HG03460 (cell line): ENCODE measurements around the gene SLC35E2B.
A peak's percentile ranks its signal among the peaks of the same experiment; 100 is the strongest.
"Not testable (repeated sequence)": the region's sequence is repeated elsewhere in the genome, so short reads cannot be mapped to it uniquely, and the experiment has no call there.

Experiments
- ATAC-seq: cut with Tn5 transposase; IDR thresholded peaks from one replicate; pipeline ENCODE4 v1.9.1; 2021; ENCODE audit not compliant: unreplicated experiment

The SLC35E2B gene

DNA sequence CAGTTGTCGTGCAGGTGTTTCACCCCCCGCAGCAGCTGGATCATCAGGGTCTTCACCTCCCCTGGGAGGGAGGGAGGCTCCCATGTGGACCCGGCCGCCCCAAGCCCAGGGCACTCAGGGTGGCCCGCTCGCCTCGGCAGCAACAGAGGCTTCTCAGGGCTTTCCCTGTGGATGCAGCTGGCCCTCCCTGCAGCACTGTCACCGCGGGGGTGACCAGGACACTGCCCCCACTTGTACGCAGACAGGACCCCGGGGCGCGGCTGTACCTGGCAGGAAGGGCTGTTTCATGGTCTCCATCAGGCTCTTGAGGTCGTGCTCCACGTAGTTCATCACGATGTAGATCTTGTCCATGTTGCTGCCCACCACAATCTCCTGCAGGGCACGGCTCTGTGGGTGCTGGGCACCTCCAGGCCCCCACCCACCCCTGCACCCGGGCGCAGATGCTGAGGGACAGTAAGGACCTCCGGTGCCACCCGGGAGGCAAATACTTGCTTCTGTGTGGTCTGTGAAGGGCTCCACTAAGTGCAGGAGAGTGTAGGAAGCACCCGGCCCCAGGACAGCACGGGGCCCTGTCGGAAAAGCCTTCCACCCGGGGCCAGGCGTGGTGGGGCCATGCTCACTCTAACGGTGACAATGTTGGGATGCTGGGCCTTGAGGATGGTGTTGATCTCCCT is 11.8 kb upstream of the SLC35E2B start:
- ATAC-seq: not testable (repeated sequence)

DNA sequence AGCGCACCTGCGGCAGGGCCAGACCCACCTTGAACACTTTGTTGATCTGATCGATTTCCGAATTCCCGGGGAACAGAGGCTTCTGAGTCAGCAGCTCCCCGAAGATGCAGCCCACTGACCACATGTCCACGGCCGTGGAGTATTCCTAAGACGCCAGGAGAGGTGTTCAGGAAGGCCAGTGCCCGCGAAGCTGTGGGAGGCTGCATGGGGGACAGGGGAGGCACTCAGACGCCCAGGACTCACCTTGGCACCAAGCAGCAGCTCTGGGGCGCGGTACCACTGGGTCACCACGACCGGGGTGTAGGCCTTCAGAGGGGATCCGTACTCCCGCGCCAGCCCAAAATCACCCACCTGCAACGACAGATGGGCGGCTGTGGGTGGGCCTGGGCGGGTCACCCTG is 11.2 kb upstream of the SLC35E2B start:
- ATAC-seq: no peak

DNA sequence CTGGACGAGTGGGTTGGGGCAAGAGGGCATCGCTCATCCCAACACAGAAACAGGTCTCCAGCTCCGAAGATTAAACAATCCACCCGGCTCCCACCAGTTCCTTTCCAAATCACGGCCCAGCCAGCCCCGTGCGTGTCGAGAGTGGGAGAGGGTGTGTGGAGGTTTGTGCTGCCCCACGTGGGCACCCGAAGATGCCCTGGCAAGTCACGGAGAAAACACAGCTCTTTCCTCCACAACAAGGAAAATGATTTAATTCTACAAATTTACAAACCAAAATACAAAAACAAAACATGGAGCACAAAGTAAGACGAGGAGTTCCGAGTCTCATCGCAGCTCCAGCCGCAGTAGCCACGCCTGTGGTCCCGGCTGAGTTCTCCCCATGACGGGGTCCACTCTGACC is 9.9 kb upstream of the SLC35E2B start:
- ATAC-seq: not testable (repeated sequence)

DNA sequence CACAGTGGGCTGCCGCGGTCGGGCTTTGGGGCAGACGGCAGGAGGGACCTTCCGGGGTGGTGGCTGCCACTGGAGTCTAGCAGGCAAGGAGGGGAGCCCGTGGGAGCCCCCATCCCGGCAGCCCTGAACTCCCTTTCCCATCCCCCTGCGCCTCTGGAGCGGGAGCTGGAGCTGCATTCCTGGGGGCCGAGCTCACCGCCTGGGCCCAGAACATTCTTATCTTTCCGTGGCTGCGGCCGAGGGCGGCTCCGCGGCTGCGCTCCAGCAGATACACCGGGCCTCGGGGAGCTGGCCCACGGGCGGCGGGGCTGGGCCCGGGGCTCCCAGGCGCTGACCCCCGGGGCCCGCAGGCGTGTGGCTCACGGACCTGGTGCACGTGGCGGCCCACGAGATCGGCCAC is 8.0 kb upstream of the SLC35E2B start:
- ATAC-seq: not testable (repeated sequence)

DNA sequence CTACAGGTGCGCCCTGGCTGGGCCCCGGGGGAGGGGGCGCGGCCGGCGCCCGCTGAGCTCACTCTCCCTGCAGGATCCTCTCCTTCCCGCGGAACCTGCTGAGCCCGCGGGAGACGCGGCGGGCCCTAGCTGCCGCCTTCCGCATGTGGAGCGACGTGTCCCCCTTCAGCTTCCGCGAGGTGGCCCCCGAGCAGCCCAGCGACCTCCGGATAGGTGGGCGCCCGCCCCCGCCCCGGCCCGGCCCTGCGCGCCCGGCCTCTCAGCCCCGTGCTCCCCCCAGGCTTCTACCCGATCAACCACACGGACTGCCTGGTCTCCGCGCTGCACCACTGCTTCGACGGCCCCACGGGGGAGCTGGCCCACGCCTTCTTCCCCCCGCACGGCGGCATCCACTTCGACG is 7.5 kb upstream of the SLC35E2B start:
- ATAC-seq: not testable (repeated sequence)

DNA sequence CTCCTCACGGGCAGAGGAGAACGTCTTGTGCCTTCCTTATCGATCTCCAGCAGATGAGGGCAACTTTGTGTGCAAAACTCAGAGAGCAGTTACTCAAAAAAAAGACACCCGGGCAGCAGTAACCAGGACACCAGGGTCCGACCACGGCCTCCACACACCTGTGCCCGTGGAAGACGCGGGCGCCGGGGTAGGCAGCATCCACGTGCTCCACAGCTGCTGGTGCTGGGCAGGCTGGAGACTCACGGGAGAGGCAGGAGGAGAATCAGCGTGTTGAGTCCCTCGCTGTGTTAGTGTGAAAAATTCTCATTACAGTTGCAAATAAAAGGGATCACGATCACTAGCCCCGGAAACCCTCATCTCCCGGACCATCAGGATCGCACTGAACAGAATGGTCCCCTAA is 6.5 kb upstream of the SLC35E2B start:
- ATAC-seq: not testable (repeated sequence)

DNA sequence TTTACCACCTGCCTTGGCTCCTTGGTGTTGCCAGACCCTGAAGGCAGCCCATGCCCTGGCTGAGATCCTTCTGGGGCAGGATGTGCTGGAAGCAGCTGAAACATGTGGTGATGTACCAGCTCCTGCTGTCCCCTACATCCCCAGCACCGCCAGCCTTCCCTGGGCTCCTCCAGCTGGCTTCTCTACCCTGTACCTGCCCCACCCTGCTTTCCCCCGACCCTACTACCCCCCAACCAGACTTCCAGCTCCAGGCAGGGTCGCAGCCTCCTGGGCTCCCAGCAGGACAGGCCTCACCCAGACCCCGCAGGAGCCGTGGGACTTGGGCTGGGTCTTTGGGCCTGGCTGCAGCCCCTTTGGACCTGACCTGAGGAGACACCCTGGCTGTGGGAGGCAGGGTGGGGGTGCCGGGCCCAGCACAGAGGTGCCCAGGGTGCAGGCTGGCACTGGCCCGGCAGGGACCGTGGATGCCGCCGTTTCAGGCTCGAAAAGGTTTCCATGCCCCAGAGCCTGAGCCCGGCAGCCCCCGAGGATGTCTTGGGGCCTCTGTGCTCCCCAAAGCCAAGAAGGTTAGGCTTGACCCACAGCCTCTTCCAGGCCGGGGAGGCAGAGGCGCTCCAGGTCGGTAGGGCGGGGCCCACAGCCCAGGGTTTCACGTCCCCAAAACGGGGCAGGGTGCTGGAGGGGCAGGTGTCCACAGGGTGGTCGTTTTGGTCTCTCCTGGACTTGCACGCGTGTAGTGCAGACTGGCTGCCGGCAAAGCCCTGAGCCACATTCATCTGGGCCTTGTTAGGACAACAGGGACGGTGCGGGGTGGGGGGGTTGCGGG is 5.0 kb upstream of the SLC35E2B start:
- not testable (repeated sequence) for ATAC-seq

DNA sequence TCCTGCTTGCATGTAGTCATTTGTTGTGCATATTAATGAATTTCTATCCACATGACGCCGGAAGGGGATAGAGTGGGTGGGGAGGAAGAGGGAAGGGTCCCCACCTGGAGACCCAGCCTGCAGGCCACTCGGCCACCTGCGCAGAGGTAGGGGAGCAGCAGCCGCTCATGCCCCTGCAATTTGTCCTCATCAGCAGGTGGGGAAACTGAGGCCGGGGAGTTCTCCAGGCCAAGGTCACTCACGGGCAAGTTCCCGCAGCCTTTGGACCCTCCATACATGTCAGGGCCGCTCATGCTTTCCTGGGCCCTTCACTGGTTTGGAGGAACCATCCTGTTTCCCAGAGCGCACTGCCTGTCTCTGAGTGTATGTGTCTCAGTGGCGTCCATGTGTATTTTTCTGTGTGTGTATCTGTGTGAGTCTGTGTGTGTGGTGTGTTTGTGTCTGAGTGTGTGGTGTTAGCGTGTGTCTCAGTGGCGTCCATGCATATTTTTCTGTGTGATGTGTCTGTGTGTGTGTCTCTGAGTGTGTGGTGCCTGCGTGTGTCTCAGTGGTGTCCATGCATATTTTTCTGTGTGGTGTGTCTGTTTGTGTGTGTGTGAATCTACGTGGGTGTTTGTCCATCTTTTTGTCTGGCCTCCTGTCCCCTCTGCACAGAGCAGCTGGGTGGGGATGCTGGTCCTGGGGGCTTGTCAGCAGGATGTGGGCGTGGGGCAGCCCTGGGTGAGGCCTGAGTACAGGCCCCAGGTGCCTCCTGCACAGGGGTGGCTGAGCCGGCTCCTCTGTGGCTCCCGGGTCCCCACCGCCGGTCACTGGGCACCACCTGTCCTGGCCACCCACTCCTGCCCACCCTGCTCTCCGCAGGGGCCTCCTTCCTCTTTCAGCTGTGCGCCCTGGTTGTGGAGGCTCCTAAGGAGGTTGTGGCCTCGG is 4.1 kb upstream of the SLC35E2B start:
- not testable (repeated sequence) for ATAC-seq

DNA sequence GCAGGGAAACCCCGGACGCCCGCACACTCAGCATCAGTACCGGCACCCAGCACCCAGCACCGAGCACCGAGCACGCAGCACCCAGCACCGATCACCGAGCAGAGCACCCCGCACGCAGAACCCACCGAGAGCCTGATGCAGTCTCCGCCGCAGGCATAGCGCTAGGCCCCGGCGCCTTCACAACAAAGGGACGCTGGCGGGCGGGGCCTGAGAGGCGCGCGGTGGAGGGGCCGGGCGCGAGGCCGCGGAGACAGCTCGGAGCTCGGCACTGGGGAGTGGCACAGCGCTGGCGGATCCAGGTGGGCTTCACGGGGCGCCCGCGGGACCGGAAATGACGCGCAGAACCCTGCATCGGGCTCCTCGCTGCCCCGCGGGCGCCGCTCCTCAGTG is 276 bp downstream of the SLC35E2B start:
- ATAC-seq: peak; percentile 41

DNA sequence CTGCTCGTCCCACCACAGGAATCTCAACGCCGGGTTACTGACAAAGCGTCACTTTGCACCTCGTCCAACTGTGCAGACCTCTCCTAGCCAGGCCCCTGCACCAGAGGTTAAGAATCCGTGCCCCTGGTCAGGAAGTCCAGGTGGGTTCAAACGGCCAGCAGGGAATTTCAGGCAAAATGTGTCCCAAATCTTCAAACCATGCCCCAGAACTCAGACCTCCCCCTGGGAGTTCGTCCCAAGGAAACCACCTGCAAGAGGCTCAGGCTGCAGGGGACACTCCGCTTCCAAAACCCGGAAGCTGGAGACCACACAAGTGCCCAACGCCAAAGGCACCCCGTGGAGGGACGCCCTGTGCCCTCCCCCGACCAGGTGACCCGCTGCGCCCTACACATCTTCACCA is 1.2 kb downstream of the SLC35E2B start:
- ATAC-seq: not testable (repeated sequence)

DNA sequence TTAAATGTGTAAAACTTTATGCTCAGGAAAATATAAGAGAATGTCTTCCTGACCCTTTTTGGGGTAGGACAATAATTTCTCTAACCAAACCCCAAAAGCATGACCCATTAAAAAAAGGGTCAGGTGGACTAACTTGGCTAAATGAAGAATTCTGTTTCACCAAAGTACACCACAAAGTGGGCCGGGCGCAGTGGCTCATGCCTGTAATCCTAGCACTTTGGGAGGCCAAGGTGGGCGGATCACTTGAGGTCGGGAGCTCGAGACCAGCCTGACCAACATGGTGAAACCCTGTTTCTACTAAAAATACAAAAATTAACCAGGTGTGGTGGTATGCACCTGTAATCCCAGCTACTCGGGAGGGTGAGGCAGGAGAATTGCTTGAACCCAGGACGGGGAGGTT is 3.1 kb downstream of the SLC35E2B start:
- not testable (repeated sequence) for ATAC-seq

DNA sequence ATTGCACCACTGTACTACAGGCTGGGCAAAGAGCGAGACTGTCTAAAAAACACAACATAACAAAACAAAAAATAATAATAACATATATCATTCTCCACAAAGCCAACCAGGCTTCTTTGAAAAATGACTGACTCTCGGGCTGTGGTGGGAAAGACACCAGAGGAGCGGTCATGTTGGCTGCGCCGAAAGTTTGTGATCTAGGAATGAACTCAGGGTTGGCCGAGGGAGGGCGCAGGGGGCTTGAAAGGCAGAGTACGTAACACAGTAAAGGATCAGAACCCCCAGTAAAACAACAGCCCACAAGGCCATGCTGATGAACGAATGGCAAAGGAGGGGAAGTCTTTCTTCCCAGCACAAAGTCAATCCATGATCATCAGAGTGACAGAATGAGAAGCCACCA is 4.7 kb downstream of the SLC35E2B start:
- no peak for ATAC-seq

DNA sequence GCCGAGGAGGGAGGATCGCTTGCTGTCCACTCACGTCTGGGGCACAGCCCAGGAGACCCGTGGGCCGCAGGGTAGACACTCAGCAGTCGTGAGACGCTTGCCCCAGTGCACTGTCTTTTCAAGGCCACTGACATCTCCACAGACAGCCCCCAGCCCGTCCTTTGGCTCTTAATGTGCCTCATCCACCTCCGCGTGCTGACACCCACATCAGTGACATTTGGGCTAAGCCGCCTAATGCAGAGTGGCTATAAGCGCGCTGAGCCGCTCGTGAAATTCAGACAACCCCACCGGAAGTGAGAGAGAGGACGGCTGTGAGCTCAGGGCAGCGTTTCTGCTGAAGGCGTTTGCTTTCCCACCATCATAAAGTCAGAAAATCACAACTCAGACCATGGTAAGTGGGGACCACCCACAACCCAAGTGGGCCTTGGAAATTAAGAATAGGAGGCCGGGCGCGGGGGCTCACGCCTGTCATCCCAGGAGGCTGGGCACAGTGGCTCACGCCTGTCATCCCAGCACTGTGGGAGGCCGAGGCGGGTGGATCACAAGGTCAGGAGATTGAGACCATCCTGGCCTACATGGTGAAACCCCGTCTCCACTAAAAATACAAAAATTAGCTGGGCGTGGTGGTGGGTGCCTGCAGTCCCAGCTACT is 8.4 kb downstream of the SLC35E2B start:
- ATAC-seq: no peak

DNA sequence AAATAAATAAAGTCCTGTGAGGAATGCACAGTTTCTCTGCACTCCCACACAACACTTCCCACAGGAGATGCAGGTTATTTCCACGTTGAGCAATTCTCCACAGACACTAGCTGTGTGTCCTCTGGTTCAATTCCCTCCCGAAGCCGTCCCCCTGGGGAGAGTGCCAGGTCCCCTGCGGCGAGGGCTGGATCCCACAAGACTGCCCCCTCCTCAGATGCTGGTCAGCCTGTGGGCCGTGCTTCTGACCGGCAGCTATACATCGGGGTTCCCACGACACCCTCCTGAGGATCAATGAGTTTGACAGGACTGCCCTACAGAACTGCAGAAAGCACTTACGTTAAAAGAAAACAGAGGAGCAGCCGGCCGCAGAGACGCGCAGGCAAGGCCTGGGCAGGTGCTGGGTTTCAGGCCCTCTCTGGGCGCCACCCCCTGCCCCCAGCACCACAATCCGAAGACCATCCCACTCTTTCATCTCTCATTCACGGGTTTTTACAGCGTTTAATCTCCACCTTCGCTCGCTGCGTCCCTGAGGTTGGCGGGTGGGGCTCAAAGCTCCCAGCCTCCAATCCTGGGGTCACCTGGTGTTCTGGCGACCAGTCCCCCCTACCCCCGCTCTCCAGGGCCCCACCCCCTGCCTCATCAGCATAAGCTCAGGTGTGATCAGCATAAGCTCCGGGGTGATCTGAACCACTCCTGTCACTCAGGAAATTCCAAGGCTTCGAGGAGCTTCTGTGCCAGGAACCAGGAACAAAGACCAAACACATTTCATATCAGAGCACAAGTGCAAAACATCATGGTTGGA is 9.3 kb downstream of the SLC35E2B start:
- no peak for ATAC-seq

DNA sequence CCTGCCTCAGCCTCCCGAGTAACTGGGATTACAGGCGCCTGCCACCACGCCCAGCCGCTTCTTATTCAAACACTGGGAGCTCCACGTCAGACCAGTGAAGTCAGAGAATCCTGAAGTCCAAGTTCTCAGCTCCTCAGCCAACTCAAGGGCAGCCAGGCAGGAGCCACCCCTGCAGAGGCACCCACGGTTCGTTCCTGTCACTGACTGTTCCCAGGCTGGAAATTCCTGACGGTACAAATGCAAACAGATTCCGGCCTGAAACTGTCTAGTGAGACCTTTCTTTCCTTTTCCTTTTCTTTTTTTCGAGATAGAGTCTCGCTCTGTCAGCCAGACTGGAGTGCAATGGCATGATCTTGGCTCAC is 11.7 kb downstream of the SLC35E2B start:
- no peak for ATAC-seq

DNA sequence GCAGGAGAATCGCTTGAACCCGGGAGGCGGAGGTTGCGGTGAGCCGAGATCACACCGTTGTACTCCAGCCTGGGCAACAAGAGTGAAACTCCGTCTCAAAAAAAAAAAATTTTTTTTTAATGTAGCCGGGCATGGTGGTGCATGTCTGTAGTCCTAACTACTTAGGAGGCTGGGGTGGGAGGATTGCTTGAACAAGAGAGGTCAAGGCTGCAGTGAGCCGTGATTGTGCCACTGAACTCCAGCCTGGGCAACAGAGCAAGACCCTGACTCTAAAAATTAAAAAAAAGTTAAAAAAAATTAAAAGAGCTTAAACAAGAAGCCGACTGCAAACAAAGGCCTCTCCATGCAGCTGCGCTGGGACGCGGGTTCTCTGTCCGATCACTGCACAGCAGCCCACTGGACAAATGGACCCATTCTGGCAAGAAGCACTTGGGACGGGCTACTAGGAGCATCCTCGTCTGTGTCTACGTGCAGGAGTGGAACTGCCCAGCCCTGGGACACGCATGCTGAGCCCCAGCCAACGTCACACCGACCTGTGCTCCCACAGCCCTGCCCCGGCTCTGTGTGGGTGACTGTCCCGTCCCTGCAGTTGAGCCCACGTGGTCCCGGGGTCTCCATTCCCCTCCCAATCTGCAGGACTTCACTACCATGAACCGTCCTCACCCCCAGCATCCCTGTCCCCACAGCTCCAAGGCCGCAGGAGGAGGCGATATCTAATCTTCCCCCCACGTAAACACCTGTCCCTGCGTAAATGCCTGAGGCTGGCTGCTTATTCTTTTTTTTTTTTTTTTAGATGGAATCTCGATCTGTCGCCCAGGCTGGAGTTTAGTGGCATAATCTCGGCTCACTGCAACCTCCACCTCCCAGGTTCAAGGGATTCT is 12.3 kb downstream of the SLC35E2B start:
- no peak for ATAC-seq

DNA sequence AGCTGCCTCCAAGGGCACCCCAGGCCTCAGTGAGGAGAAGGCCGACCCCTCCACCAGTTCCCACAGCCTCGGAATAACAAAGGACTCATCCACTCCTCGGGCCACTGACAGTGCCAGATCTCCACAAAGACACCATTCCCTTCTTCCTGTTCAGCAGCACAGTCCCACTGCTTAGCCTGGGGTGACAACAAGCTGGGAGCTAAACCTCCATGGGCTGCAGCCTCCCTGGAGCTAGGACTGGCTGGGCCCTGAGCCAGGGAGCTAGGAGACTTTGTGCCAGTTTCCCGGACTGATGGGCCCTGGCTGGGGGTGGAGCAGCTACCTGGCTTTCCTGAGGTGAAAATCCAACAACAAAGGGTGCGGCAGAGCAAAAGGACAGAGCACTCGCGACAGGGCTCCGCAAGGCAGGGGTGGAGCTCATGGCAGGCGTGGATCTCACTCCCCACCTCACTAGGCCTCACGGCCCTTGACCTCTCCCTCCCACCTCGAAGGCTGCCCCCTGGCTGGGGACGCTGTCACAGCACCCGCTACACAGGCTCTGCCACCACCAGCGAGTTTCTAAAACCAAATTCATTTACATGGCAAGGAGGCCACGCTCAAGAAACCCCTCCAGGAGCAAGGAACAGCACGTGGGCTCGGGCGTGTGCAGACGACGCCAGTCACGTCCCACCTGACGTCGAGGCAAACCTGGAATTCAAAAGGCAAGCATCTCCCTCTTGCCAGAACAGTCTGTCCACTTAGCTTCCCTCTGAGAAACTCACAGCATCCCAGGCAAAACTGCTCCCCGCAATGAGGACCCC is 13.8 kb downstream of the SLC35E2B start:
- no peak for ATAC-seq
